PC-3 (cell line): ENCODE data around the gene WDFY4. TPM values are rescaled to one million over a fixed set of nuclear protein-coding genes. Genes with fewer than 3 reads are reported as not detected.

Source experiments
- ATAC-seq: fragments of 200-7000 bp; cut with Tn5 transposase; 2 replicates; pipeline ENCODE4 v1.9.1; 2020; ENCODE audit warnings: mild to moderate bottlenecking, moderate library complexity
- BruUV-seq: library from RNA; stranded (reverse); fragments of 400-500 nt; replicated peaks from 2 replicates; lab custom pipeline; 2021; lab: Mats Ljungman, UMichigan
- CTCF ChIA-PET: fragments of 300-600 bp; sonication (Branson Sonifier 250); formaldehyde crosslinking; loops from one replicate; lab custom pipeline; 2022; ENCODE audit warnings: antibody characterized with exemption; lab: Charles Lee
- POLR2A ChIA-PET: fragments of 300-600 bp; sonication (Branson Sonifier 250); formaldehyde crosslinking; loops from one replicate; lab custom pipeline; 2022; ENCODE audit warnings: antibody characterized with exemption; ENCODE audit not compliant: unreplicated experiment; lab: Charles Lee
- DNase-seq: peaks from one replicate; pipeline ENCODE4 v3.0.0-alpha.2; 2015
- H2AFZ ChIP-seq: fragments of 300-600 bp; sonication (generic); 2 replicates; pipeline ENCODE4 v1.6.0; 2016; ENCODE audit warnings: antibody characterized with exemption, low read length
- H3F3A ChIP-seq: fragments of 300-600 bp; sonication (generic); one replicate; pipeline ENCODE4 v1.6.0; 2017; ENCODE audit warnings: antibody characterized with exemption, low read length, control low read depth, mild to moderate bottlenecking; ENCODE audit not compliant: unreplicated experiment
- H3K27ac ChIP-seq: fragments of 300-600 bp; sonication (generic); 2 replicates; pipeline ENCODE4 v1.5.1; 2016; ENCODE audit warnings: mild to moderate bottlenecking, low read length
- H3K27me3 ChIP-seq: fragments of 300-600 bp; sonication (generic); 2 replicates; pipeline ENCODE4 v1.6.1; 2016; ENCODE audit warnings: low read length, mixed read lengths
- H3K36me3 ChIP-seq: fragments of 300-600 bp; sonication (generic); 2 replicates; pipeline ENCODE4 v1.6.1; 2016; ENCODE audit warnings: low read depth, mixed run types, low read length, mixed read lengths
- H3K4me1 ChIP-seq: fragments of 300-600 bp; sonication (generic); 2 replicates; pipeline ENCODE4 v1.5.1; 2016; ENCODE audit warnings: low read length; ENCODE audit not compliant: insufficient read depth
- H3K4me2 ChIP-seq: fragments of 300-600 bp; sonication (generic); 2 replicates; pipeline ENCODE4 v1.6.0; 2016; ENCODE audit warnings: low read length
- H3K4me3 ChIP-seq: fragments of 300-600 bp; sonication (generic); 2 replicates; pipeline ENCODE4 v1.5.1; 2016; ENCODE audit warnings: mild to moderate bottlenecking, low read length, mixed read lengths
- H3K79me2 ChIP-seq: fragments of 300-600 bp; sonication (generic); 2 replicates; pipeline ENCODE4 v1.6.1; 2017; ENCODE audit warnings: low read length, mixed read lengths
- H3K9ac ChIP-seq: fragments of 300-600 bp; sonication (generic); 2 replicates; pipeline ENCODE4 v1.6.0; 2016; ENCODE audit warnings: mild to moderate bottlenecking, low read length
- H3K9me2 ChIP-seq: fragments of 300-600 bp; sonication (generic); replicated peaks from 2 replicates; pipeline ENCODE4 v1.6.1; 2016; ENCODE audit warnings: mixed run types, low read length, mixed read lengths
- H3K9me3 ChIP-seq: fragments of 300-600 bp; sonication (generic); 2 replicates; pipeline ENCODE4 v1.6.1; 2016; ENCODE audit warnings: low read length, mixed read lengths
- H4K20me1 ChIP-seq: fragments of 300-600 bp; sonication (generic); 2 replicates; pipeline ENCODE4 v1.6.1; 2016; ENCODE audit warnings: low read length, mixed read lengths
- EZH2 ChIP-seq: fragments of 300-600 bp; sonication (generic); IDR thresholded peaks from one replicate; pipeline ENCODE4 v1.6.1; 2017; ENCODE audit warnings: antibody characterized with exemption, mild to moderate bottlenecking, low read length; ENCODE audit not compliant: unreplicated experiment
- EZH2phosphoT487 ChIP-seq: fragments of 300-600 bp; sonication (generic); IDR thresholded peaks from 2 replicates; pipeline ENCODE4 v1.6.1; 2018; ENCODE audit warnings: mild to moderate bottlenecking, antibody characterized with exemption, low read length, borderline replicate concordance
- intact Hi-C: fragments of 100-400 bp; cut with micrococcal nuclease; formaldehyde crosslinking; loops from 2 replicates; pipeline ENCODE4 v1.9.0; 2023
- total RNA-seq: library from RNA; depleted of rRNA; stranded (reverse); fragments of >200 nt; gene quantifications from 2 replicates; pipeline ENCODE4 v1.2.3, GENCODE V29; 2014
- TF ChIP-seq, protein P1 (sequence below): fragments of 300-600 bp; sonication (generic); conservative IDR thresholded peaks from 2 replicates; pipeline ENCODE4 v1.5.1; 2017; ENCODE audit warnings: antibody characterized with exemption, low read depth, mild to moderate bottlenecking, low read length

The WDFY4 gene
- total RNA-seq, 1 experiment from 2014 or later = not detected

DNA sequence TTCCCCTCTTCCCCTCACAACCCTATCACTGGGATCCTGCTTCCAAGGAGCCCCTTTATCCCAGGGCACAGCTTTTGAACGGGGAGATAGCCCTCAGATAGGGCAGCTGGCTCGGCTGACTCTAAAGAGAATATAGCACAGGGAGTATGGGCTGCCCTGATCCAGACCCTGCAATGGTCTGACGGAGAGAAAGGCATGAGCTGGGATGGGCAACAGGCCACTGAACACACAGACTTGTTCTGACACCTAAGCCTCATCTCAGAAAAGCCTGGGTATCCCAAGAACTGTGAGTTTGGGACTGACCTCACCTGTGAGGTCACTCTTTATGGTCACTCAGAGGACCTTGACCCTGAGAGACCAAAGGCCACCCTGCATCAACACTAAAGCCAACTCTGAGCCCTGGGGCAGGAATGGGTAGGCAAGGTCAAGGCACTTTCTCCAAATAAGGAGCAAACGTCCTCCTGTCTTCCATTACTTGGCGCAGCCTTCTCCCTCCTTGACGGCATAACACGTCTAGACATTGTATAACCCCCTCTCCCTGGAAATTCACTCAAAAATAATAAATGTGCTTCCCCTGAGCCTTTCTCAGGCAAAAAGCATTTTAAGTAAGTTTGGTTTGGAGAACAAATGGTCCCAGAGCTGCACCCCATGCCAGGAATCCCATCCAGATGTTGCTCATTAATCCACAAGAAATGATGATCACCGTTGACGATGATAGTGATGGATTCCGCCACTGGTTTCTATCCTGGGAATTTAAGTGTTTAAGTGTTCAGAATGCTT is 263.2 kb downstream of the WDFY4 start:
- Histone ChIP-seq H3K4me2 (no peak overlapping the region), H3K9me2 (no peaks in the 10 kb centered on the region), H3K4me1 (peaks cover 5% of the 10 kb centered on the region; the same call in 1 of the 2 replicates), H3K27me3 (peaks cover 70% of the 10 kb centered on the region), H2AFZ (no peak overlapping the region), H3F3A (no peaks in the 10 kb centered on the region), H3K4me3 (no peak overlapping the region), H3K9me3 (no peaks in the 10 kb centered on the region), H4K20me1 (no peaks in the 10 kb centered on the region), H3K36me3 (no peaks in the 10 kb centered on the region), H3K9ac (no peak overlapping the region), H3K79me2 (no peaks in the 10 kb centered on the region), H3K27ac (no peak overlapping the region)
- no TSS peak for BruUV-seq
- ChIA-PET POLR2A (no interaction called here), CTCF (no interaction called here)
- no peak for DNase-seq
- intact Hi-C loops = no loop called here
- no peak for ATAC-seq
- TF ChIP-seq EZH2 (no peak), EZH2phosphoT487 (no peak)
- TF ChIP-seq, protein P1, sequence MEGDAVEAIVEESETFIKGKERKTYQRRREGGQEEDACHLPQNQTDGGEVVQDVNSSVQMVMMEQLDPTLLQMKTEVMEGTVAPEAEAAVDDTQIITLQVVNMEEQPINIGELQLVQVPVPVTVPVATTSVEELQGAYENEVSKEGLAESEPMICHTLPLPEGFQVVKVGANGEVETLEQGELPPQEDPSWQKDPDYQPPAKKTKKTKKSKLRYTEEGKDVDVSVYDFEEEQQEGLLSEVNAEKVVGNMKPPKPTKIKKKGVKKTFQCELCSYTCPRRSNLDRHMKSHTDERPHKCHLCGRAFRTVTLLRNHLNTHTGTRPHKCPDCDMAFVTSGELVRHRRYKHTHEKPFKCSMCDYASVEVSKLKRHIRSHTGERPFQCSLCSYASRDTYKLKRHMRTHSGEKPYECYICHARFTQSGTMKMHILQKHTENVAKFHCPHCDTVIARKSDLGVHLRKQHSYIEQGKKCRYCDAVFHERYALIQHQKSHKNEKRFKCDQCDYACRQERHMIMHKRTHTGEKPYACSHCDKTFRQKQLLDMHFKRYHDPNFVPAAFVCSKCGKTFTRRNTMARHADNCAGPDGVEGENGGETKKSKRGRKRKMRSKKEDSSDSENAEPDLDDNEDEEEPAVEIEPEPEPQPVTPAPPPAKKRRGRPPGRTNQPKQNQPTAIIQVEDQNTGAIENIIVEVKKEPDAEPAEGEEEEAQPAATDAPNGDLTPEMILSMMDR = no peak

DNA sequence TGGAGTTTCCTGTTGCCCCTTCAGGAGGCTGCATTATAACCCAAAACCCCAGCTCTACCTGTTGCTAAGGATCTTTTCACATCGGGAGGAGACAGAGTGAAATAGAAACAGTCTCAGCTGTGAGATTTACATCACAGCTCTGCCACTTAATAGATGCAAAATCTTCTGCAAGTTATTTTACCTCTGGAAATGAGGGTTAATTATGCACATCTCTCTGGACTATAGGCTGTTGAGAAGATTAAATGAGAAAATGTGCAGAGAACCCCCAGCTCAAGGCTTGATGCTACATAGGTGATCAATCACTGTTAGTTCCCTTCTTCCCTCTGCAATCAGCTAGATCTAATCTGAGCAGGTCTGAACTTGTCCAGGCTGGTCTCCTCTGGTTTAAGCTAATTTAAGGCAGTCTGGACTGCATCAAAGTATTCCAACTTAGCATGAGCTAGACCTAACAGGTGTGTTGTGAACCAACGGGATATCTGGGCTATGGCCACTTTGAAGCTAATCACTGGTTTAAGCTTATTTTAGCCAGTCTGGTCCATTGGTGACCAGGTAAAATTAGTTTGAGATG is 263.9 kb downstream of the WDFY4 start:
- no peak overlapping the region for H3K9ac ChIP-seq
- H3K4me1 ChIP-seq = peaks cover 5% of the 10 kb centered on the region; the same call in 1 of the 2 replicates
- H3F3A ChIP-seq = no peaks in the 10 kb centered on the region
- intact Hi-C loops = no loop called here
- ChIA-PET POLR2A (no interaction called here), CTCF (no interaction called here)
- no peak for DNase-seq
- no peaks in the 10 kb centered on the region for H3K79me2 ChIP-seq
- no peak for ATAC-seq
- TF ChIP-seq, protein P1 = no peak
- TF ChIP-seq EZH2 (no peak), EZH2phosphoT487 (no peak)
- H3K27ac ChIP-seq = no peak overlapping the region
- no peaks in the 10 kb centered on the region for H3K9me3 ChIP-seq
- H3K27me3 ChIP-seq = peaks cover 72% of the 10 kb centered on the region
- H3K36me3 ChIP-seq = no peaks in the 10 kb centered on the region
- H2AFZ ChIP-seq = no peak overlapping the region
- no peak overlapping the region for H3K4me3 ChIP-seq
- H3K9me2 ChIP-seq = no peaks in the 10 kb centered on the region
- no peaks in the 10 kb centered on the region for H4K20me1 ChIP-seq
- BruUV-seq = no TSS peak
- no peak overlapping the region for H3K4me2 ChIP-seq

DNA sequence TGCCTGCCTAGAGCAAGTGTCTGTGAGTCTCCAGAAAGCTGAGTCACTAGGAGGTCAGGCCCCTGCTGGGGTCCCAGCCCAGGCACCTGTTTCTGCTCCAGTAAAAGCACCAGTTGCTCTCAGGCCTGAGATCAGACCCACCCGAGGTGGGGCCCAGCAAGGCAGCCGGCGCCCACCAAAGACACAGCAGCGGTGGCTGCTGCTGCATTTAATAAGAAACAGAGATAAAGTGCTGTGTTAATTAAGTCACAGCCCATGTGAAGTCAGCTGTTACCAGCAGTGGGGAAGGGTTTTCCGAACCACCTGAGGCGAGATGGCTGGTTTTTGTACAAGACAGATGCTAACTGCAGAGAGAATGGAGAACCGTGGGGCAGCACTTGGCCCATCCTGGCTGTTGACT is 267.0 kb downstream of the WDFY4 start:
- no peak for TF ChIP-seq EZH2phosphoT487
- TF ChIP-seq, protein P1 = no peak
- no peak for TF ChIP-seq EZH2

More for the DNA sequence above, 267.0 kb downstream of the WDFY4 start:
- Histone ChIP-seq H3F3A (no peaks in the 10 kb centered on the region), H3K79me2 (no peaks in the 10 kb centered on the region), H3K9me3 (no peaks in the 10 kb centered on the region), H3K36me3 (no peaks in the 10 kb centered on the region), H4K20me1 (no peaks in the 10 kb centered on the region), H3K27me3 (peaks cover 63% of the 10 kb centered on the region), H3K9ac (no peak overlapping the region), H3K4me2 (no peak overlapping the region), H2AFZ (no peak overlapping the region), H3K9me2 (no peaks in the 10 kb centered on the region), H3K27ac (no peak overlapping the region), H3K4me3 (no peak overlapping the region), H3K4me1 (peaks cover 5% of the 10 kb centered on the region; the same call in 1 of the 2 replicates)
- no TSS peak for BruUV-seq
- DNase-seq (no peak), ATAC-seq (no peak)
- CTCF ChIA-PET = no interaction called here
- intact Hi-C loops = no loop called here
- POLR2A ChIA-PET = no interaction called here
